Karpas-422 (cell line): ENCODE measurements around the gene SVIL. TPM values are rescaled to one million over a fixed set of nuclear protein-coding genes. Genes with fewer than 3 reads are reported as not detected.
"Not testable (repeated sequence)": the region's sequence is repeated elsewhere in the genome, so short reads cannot be mapped to it uniquely, and the experiment has no call there.

Source experiments
- DNase-seq: peaks from one replicate; pipeline ENCODE4 v3.0.0-alpha.2; 2015
- H2AFZ ChIP-seq: fragments of 200-600 bp; sonication (generic); 2 replicates; pipeline ENCODE4 v1.6.1; 2014; ENCODE audit warnings: antibody characterized with exemption, low read length, mixed read lengths
- H3K27ac ChIP-seq: fragments of 200-600 bp; sonication (generic); 2 replicates; pipeline ENCODE4 v1.5.1; 2014; ENCODE audit warnings: mild to moderate bottlenecking, low read length, moderate library complexity
- H3K27me3 ChIP-seq: fragments of 200-600 bp; sonication (generic); 2 replicates; pipeline ENCODE4 v1.6.1; 2014; ENCODE audit warnings: low read length, mixed read lengths
- H3K36me3 ChIP-seq: fragments of 200-600 bp; sonication (generic); 2 replicates; pipeline ENCODE4 v1.6.1; 2014; ENCODE audit warnings: low read length, mixed read lengths; ENCODE audit not compliant: insufficient read depth
- H3K4me1 ChIP-seq: fragments of 200-600 bp; sonication (generic); 2 replicates; pipeline ENCODE4 v1.6.1; 2014; ENCODE audit warnings: mild to moderate bottlenecking, low read length, mixed read lengths
- H3K4me2 ChIP-seq: fragments of 200-600 bp; sonication (generic); 2 replicates; pipeline ENCODE4 v1.6.1; 2014; ENCODE audit warnings: low read length, low read depth, mild to moderate bottlenecking; ENCODE audit not compliant: poor library complexity, severe bottlenecking
- H3K4me3 ChIP-seq: fragments of 200-600 bp; sonication (generic); 2 replicates; pipeline ENCODE4 v1.5.1; 2014; ENCODE audit warnings: mild to moderate bottlenecking, antibody characterized with exemption, low read length, mixed read lengths
- H3K79me2 ChIP-seq: fragments of 200-600 bp; sonication (generic); 2 replicates; pipeline ENCODE4 v1.6.1; 2014; ENCODE audit warnings: mild to moderate bottlenecking, low read length, mixed read lengths
- H3K9ac ChIP-seq: fragments of 200-600 bp; sonication (generic); 2 replicates; pipeline ENCODE4 v1.6.0; 2014; ENCODE audit warnings: low read length
- H3K9me2 ChIP-seq: fragments of 200-600 bp; sonication (generic), shearing (Covaris generic); replicated peaks from 2 replicates; pipeline ENCODE4 v1.6.0; 2014; ENCODE audit warnings: mild to moderate bottlenecking, low read length, moderate library complexity; ENCODE audit not compliant: insufficient read depth
- H3K9me3 ChIP-seq: fragments of 300-700, 200-600 bp; sonication (generic); 2 replicates; pipeline ENCODE4 v1.6.1; 2014; ENCODE audit warnings: low read length, mixed read lengths
- H4K20me1 ChIP-seq: fragments of 200-600 bp; sonication (generic); 2 replicates; pipeline ENCODE4 v1.6.1; 2014; ENCODE audit warnings: mild to moderate bottlenecking, antibody characterized with exemption, low read length, low read depth; ENCODE audit not compliant: insufficient read depth
- total RNA-seq: library from RNA; depleted of rRNA; stranded (reverse); fragments of >200 nt; shearing (Covaris generic); gene quantifications from 2 replicates; pipeline ENCODE4 v1.2.3, GENCODE V29; 2014; ENCODE audit warnings: low replicate concordance

The SVIL gene
- total RNA-seq, 1 experiment from 2014 or later = not detected

GRCh38 chr10:29596826-29597225 is 37.9 kb downstream of the SVIL start:
- Histone ChIP-seq H3K79me2 (no peaks in the 10 kb centered on the region), H3K9me3 (no peaks in the 10 kb centered on the region), H3K4me2 (no peak overlapping the region), H3K27ac (no peak overlapping the region), H2AFZ (no peak overlapping the region), H3K27me3 (no peaks in the 10 kb centered on the region), H4K20me1 (no peaks in the 10 kb centered on the region), H3K36me3 (no peaks in the 10 kb centered on the region), H3K4me3 (no peak overlapping the region), H3K9ac (no peak overlapping the region), H3K9me2 (no peaks in the 10 kb centered on the region), H3K4me1 (no peaks in the 10 kb centered on the region)
- no peak for DNase-seq

GRCh38 chr10:29596356-29596755 is 38.4 kb downstream of the SVIL start:
- Histone ChIP-seq H3K9ac (no peak overlapping the region), H3K27ac (no peak overlapping the region), H4K20me1 (no peaks in the 10 kb centered on the region), H3K79me2 (no peaks in the 10 kb centered on the region), H3K4me1 (no peaks in the 10 kb centered on the region), H3K4me3 (no peak overlapping the region), H3K9me3 (no peaks in the 10 kb centered on the region), H3K36me3 (no peaks in the 10 kb centered on the region), H3K4me2 (no peak overlapping the region), H3K27me3 (no peaks in the 10 kb centered on the region), H3K9me2 (no peaks in the 10 kb centered on the region), H2AFZ (no peak overlapping the region)
- DNase-seq = no peak

GRCh38 chr10:29595636-29596225 is 39.0 kb downstream of the SVIL start:
- Histone ChIP-seq H3K36me3 (no peaks in the 10 kb centered on the region), H3K27ac (no peak overlapping the region), H3K4me2 (no peak overlapping the region), H4K20me1 (no peaks in the 10 kb centered on the region), H3K27me3 (no peaks in the 10 kb centered on the region), H3K9me3 (no peaks in the 10 kb centered on the region), H3K9me2 (no peaks in the 10 kb centered on the region), H2AFZ (no peak overlapping the region), H3K4me1 (no peaks in the 10 kb centered on the region), H3K4me3 (no peak overlapping the region), H3K79me2 (no peaks in the 10 kb centered on the region), H3K9ac (no peak overlapping the region)
- DNase-seq = no peak

GRCh38 chr10:29595146-29595545 is 39.6 kb downstream of the SVIL start:
- DNase-seq = no peak
- Histone ChIP-seq H3K27ac (no peak overlapping the region), H3K9me2 (no peaks in the 10 kb centered on the region), H3K79me2 (no peaks in the 10 kb centered on the region), H3K4me1 (no peaks in the 10 kb centered on the region), H3K4me2 (no peak overlapping the region), H3K9me3 (no peaks in the 10 kb centered on the region), H3K9ac (no peak overlapping the region), H3K4me3 (no peak overlapping the region), H3K36me3 (no peaks in the 10 kb centered on the region), H2AFZ (no peak overlapping the region), H3K27me3 (no peaks in the 10 kb centered on the region), H4K20me1 (no peaks in the 10 kb centered on the region)

- no peak overlapping the region for H3K4me2 ChIP-seq
- no peaks in the 10 kb centered on the region for H4K20me1 ChIP-seq
Measured at GRCh38 chr10:29591651-29591968, 43.2 kb downstream of the SVIL start.

GRCh38 chr10:29590915-29591650 is 43.7 kb downstream of the SVIL start:
- Histone ChIP-seq H2AFZ (no peak overlapping the region), H3K9ac (no peak overlapping the region), H3K27me3 (no peaks in the 10 kb centered on the region), H3K36me3 (no peaks in the 10 kb centered on the region), H3K27ac (no peak overlapping the region), H3K4me1 (no peaks in the 10 kb centered on the region), H3K4me2 (no peak overlapping the region), H3K9me3 (no peaks in the 10 kb centered on the region), H3K79me2 (no peaks in the 10 kb centered on the region), H3K9me2 (no peaks in the 10 kb centered on the region), H3K4me3 (no peak overlapping the region), H4K20me1 (no peaks in the 10 kb centered on the region)
- DNase-seq = no peak

More at GRCh38 chr10:29591651-29591968, 43.2 kb downstream of the SVIL start:
- no peaks in the 10 kb centered on the region for H3K9me3 ChIP-seq
- H3K36me3 ChIP-seq = no peaks in the 10 kb centered on the region
- no peaks in the 10 kb centered on the region for H3K27me3 ChIP-seq
- H3K27ac ChIP-seq = no peak overlapping the region
- no peak overlapping the region for H3K4me3 ChIP-seq
- no peak overlapping the region for H3K9ac ChIP-seq
- H3K79me2 ChIP-seq = no peaks in the 10 kb centered on the region
- DNase-seq = no peak
- H3K4me1 ChIP-seq = no peaks in the 10 kb centered on the region
- H2AFZ ChIP-seq = no peak overlapping the region
- no peaks in the 10 kb centered on the region for H3K9me2 ChIP-seq

GRCh38 chr10:29588629-29589421 is 45.9 kb downstream of the SVIL start:
- no peaks in the 10 kb centered on the region for H4K20me1 ChIP-seq
- H3K4me2 ChIP-seq = no peak overlapping the region
- no peak overlapping the region for H2AFZ ChIP-seq
- no peaks in the 10 kb centered on the region for H3K9me2 ChIP-seq
- no peak overlapping the region for H3K9ac ChIP-seq
- H3K4me3 ChIP-seq = no peak overlapping the region
- H3K27me3 ChIP-seq = no peaks in the 10 kb centered on the region
- no peaks in the 10 kb centered on the region for H3K9me3 ChIP-seq
- H3K79me2 ChIP-seq = no peaks in the 10 kb centered on the region
- H3K27ac ChIP-seq = no peak overlapping the region
- DNase-seq = no peak
- no peaks in the 10 kb centered on the region for H3K4me1 ChIP-seq
- H3K36me3 ChIP-seq = no peaks in the 10 kb centered on the region

GRCh38 chr10:29587750-29588628 is 46.8 kb downstream of the SVIL start:
- DNase-seq, H4K20me1 ChIP-seq, H3K9ac ChIP-seq, H3K4me2 ChIP-seq, H3K79me2 ChIP-seq, H3K4me1 ChIP-seq, H3K9me3 ChIP-seq, H3K27ac ChIP-seq, H3K9me2 ChIP-seq, H3K27me3 ChIP-seq, H3K4me3 ChIP-seq, H3K36me3 ChIP-seq, H2AFZ ChIP-seq: not testable (repeated sequence)
